GM18498 (cell line): Measurements from ENCODE around the gene CPT1B.

Experiments
- ATAC-seq: cut with Tn5 transposase; IDR thresholded peaks from one replicate; pipeline ENCODE4 v1.9.1; 2021; ENCODE audit warnings: mild to moderate bottlenecking, moderate library complexity; ENCODE audit not compliant: unreplicated experiment

CPT1B gene

GRCh38 chr22:50571264-50572175 is 6.7 kb downstream of the CPT1B start:
- ATAC-seq, result no peak

GRCh38 chr22:50570861-50571260 is 7.4 kb downstream of the CPT1B start:
- no peak for ATAC-seq

- ATAC-seq, result no peak
Observed at GRCh38 chr22:50569896-50570535, 8.2 kb downstream of the CPT1B start.

GRCh38 chr22:50569041-50569459 is 9.2 kb downstream of the CPT1B start:
- no peak for ATAC-seq

GRCh38 chr22:50568626-50569025 is 9.6 kb downstream of the CPT1B start:
- no peak for ATAC-seq

GRCh38 chr22:50567721-50568252 is 10.4 kb downstream of the CPT1B start:
- ATAC-seq, result no peak

- no peak for ATAC-seq
Observed at GRCh38 chr22:50564289-50564688, 13.9 kb downstream of the CPT1B start.

- no peak for ATAC-seq
Observed at GRCh38 chr22:50563413-50564160, 14.6 kb downstream of the CPT1B start.

- ATAC-seq, result peak; percentile 97
Observed at GRCh38 chr22:50562523-50563412, 15.5 kb downstream of the CPT1B start, which contains the start of gene SYCE3. Gene SYCE3, minus strand, starts transcription at chr22:50562919. Its CDS starts 6,514 bp downstream, at chr22:50556405.

GRCh38 chr22:50561401-50562358 is 16.5 kb downstream of the CPT1B start:
- ATAC-seq, result no peak

- no peak for ATAC-seq
Observed at GRCh38 chr22:50560034-50560433, 18.2 kb downstream of the CPT1B start.

GRCh38 chr22:50556703-50557102 is 21.5 kb downstream of the CPT1B start:
- ATAC-seq, result no peak

- ATAC-seq, result no peak
Observed at GRCh38 chr22:50553310-50553709, 24.9 kb downstream of the CPT1B start.

- ATAC-seq, result no peak
Observed at GRCh38 chr22:50551160-50551752, 27.0 kb downstream of the CPT1B start.

- no peak for ATAC-seq
Observed at GRCh38 chr22:50550395-50550794, 27.8 kb downstream of the CPT1B start.

- no peak for ATAC-seq
Observed at GRCh38 chr22:50548921-50549790, 29.1 kb downstream of the CPT1B start.

- no peak for ATAC-seq
Observed at GRCh38 chr22:50548040-50548920, 29.9 kb downstream of the CPT1B start.
